NT2/D1 (cell line): ENCODE results near the gene HES7.

Source experiments
- SUZ12 ChIP-seq: IDR thresholded peaks from 2 replicates; pipeline ENCODE4 v1.6.1; 2011; ENCODE audit not compliant: insufficient read length, insufficient read depth; ENCODE audit errors: extremely low read depth
- YY1 ChIP-seq: IDR thresholded peaks from 2 replicates; pipeline ENCODE4 v1.6.1; 2011; ENCODE audit not compliant: insufficient read length, insufficient read depth
- ZNF274 ChIP-seq: IDR thresholded peaks from 2 replicates; pipeline ENCODE4 v1.6.1; 2011; ENCODE audit warnings: mild to moderate bottlenecking, low read depth, low read length

GRCh38 chr17:8155996-8156245 lies 32.0 kb upstream of the HES7 start:
- no peak for TF ChIP-seq YY1
- no peak for TF ChIP-seq ZNF274
- TF ChIP-seq SUZ12: no peak
